ENCODE data around the gene ARTN. TPM values are rescaled to one million over a fixed set of nuclear protein-coding genes. Genes with fewer than 3 reads are reported as not detected.
A peak's percentile ranks its signal among the peaks of the same experiment; 100 is the strongest.

The ARTN gene
- total and polyA plus RNA-seq, 9 of the 15 experiments (the other 6 are each of a cell fraction or from before 2014, with no cell fraction given): 0.06 to 0.38 TPM; not detected in 7

- no peak for TF ChIP-seq CBFB (CRISPR knock-in tag; IDR thresholded peaks at IDR 0.05)
- peak; percentile 95 for TF ChIP-seq STAG1 (CRISPR knock-in tag; IDR thresholded peaks at IDR 0.05; ENCODE audit: borderline replicate concordance)
- TF ChIP-seq ZNF280B (CRISPR knock-in tag; IDR thresholded peaks at IDR 0.05): no peak
- TF ChIP-seq TARDBP (IDR thresholded peaks at IDR 0.05): no peak
- TF ChIP-seq NRF1 (conservative IDR thresholded peaks at IDR 0.05 in 1 of 2, IDR thresholded peaks at IDR 0.05 in 1 of 2): peak; percentile 3 to 13; a peak in 1 of 4 replicates
- no peak for TF ChIP-seq MXI1 (IDR thresholded peaks at IDR 0.05; ENCODE audit: low read depth, low read length)
- TF ChIP-seq MAX (CRISPR knock-in tag; IDR thresholded peaks at IDR 0.05): no peak
- TF ChIP-seq BCL6 (CRISPR knock-in tag; IDR thresholded peaks at IDR 0.05): no peak
- TF ChIP-seq TCF15 (CRISPR knock-in tag; IDR thresholded peaks at IDR 0.05): no peak
- peak; percentile 25; the same call in 1 of the 2 replicates for TF ChIP-seq TFAP4 (CRISPR knock-in tag; IDR thresholded peaks at IDR 0.05; ENCODE audit: borderline replicate concordance)
- no peak for TF ChIP-seq NFYB (IDR thresholded peaks at IDR 0.05; ENCODE audit: extremely low read depth, insufficient read length)
- TF ChIP-seq ZNF280A (IDR thresholded peaks at IDR 0.05; ENCODE audit: low read depth, partially characterized antibody): no peak
- no peak for TF ChIP-seq ARID1B (IDR thresholded peaks at IDR 0.05)
- peak; percentile 19 for TF ChIP-seq PRDM10 (IDR thresholded peaks at IDR 0.05; ENCODE audit: partially characterized antibody)
- no peak for TF ChIP-seq NCOR1 (IDR thresholded peaks at IDR 0.05)
- TF ChIP-seq NBN (IDR thresholded peaks at IDR 0.05; ENCODE audit: low read depth): peak; percentile 43; the same call in 1 of the 2 replicates
- no peak for TF ChIP-seq ZNF431 (CRISPR knock-in tag; IDR thresholded peaks at IDR 0.05)
- TF ChIP-seq DPF2 (IDR thresholded peaks at IDR 0.05): no peak
Measured at GRCh38 chr1:43934101-43934985, 742 bp downstream of the ARTN start (continued).

Data from K562 (cell line).